Esophagus mucosa (tissue), 1 donor: ENCODE results near the gene NPHP4. TPM values are rescaled to one million over a fixed set of nuclear protein-coding genes. Genes with fewer than 3 reads are reported as not detected.

Experiments used
- ATAC-seq: fragments of 200-7000 bp; cut with Tn5 transposase; one replicate; pipeline ENCODE4 v1.9.1; 2020
- total RNA-seq: library from RNA; stranded (reverse); gene quantifications from one replicate; pipeline ENCODE4 v1.2.4, GENCODE V29; 2023
- donor health status: DM: yes; HTN: yes; CAD: no.

The NPHP4 gene
- total RNA-seq, 1 donor from 2014 or later, result 4.7 TPM

DNA sequence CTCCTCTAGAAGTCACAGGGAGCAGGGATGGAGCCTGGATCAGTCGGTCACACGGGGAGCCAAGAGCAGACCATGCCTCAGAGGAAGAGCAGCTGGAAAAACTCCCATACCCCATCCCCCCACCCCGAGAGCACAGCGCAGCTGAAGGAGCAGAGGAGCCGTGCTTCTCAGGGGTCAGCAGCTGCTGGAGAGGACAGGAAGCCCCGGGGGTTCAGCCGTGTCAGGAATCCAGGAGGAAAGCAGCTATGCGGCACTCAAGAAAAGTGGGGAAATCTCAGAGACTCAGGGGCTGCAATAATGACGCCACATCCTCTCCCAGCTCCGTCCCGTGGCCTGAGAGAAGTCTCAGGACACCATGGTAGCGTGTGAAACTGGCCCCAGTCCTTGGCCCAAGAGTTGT lies 102.3 kb downstream of the NPHP4 start:
- ATAC-seq, result no peak

DNA sequence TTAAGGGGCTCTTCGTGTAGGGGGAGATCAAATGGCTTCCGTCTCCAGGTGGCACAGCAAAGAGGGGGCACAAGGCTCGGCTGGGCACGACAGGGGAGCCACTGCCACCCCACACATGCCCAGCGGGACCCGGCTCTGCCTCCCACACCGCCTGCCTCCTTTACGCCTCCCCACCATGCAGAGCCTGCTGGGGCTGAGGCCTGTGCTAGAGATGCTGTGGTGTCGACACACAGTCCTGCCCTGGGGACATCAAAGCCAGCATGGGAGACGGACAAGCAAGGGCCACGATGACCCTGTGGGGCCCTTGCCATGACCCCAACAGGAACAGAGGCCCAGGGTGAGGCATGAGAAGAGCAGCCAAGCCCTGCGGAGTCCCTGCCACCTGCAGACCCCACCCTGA lies 102.8 kb downstream of the NPHP4 start:
- no peak for ATAC-seq

DNA sequence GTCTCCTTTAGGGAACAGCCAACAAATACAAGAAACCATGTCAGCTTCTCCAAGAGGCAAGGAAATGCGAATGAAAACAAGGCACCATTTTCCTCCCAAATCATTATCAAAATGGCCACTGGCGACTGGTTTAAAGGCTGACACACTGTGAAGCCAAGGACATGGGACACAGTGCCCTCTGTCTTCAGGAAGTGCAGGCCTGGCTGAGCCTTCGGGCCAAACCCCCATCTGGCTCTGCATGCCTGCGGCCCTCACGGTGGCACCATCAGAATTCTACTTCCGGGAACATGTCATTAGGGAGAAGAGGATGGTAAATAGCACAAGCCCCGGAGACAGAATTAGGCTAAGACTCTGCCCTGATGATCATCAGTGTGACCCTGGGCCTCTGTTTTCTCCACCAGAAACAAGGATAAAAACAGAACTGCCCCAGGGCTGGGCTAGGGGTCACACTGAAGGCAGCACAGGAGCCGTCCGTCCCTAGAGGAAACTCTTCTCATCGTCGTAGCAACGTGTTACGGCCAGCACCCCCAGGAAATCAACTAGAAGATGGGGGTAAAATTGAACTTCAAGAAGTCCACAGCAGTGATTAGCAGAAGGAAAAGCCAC lies 103.5 kb downstream of the NPHP4 start:
- no peak for ATAC-seq

DNA sequence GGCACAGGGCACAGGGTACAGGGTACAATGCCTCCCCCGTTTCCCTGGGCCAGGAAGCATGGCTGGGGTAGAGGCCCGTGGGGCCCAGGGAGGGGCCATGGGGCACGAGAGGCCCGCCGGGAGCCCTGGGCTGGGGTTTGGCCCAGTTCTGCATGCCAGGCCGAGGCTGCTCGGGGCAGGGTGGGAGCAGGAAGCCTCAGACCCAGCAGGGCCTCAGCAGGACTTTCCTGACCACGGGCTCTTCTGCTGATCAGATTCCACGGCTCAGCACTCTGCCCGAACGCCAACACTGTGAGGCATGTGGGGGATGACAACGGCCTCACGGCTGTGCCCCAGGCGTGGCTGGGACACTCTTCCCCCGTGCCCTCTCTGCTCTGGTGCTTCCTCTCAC lies 104.3 kb downstream of the NPHP4 start:
- no peak for ATAC-seq

DNA sequence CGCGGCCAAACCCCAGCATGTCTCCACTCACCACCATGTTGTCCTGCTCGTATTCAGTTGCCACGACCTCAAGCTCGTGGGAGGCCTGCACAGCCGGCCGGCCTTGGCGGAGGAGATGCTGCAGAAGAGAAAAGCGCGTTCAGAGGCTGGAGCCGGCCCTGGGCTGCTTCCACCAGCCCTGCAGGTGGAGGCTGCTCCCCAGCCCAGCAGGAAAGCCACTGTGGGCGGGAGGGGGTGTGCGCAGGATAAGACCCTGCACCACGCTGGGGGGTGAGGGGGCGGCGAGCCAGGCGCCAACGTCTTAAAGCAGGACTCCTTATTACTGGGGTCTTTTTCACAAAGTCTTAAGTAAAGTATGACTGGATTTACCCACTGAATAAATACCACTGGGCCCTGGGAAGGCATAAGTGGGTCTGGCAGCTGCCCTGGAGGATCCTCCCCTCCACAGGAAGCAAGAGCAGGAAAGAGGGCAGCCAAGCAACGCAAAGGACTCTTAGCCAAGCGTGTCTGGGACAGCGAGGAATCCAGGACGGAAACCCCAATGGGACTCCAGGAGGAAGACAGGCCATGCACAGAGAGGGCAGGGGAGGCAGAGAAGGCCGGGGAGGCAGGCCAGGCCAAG lies 104.8 kb downstream of the NPHP4 start:
- no peak for ATAC-seq

DNA sequence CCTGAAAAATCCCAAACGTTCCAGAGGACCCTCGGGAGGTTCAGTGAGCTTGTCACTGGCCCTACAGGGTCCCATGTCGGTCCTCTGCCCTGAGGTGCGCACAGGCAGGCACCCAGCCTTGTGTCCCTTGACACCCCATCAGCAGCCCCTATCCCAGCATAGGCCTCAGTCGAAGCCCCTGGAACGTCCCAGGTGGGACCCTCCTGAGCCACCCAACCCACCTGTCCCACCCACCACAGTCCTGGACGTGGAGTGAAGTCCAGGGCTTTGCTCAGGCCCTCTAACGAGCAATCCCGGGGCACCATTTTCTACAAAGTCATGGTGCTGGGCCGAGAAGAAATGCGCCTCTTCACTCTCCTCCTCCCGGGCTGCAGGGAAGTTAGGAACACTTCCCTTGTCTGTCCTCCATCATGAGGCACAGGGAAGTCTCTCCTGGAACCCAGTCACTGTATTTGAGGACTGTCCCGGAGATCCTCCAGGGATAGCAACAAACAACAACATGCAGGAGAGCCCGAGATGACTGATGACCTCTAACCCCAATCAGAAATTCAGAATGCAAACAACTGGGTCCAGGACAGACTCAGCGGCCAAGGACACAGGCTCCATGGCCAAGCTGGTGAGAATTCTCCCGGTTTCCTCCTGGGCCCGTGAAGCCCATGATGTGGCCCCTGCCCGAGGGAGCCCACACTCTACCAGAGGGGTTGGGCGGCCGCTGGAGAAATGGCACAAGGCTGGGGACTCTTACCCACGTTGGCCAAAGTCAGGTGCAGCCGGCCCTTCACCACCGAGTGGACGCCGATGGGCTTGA lies 105.5 kb downstream of the NPHP4 start:
- no peak for ATAC-seq

DNA sequence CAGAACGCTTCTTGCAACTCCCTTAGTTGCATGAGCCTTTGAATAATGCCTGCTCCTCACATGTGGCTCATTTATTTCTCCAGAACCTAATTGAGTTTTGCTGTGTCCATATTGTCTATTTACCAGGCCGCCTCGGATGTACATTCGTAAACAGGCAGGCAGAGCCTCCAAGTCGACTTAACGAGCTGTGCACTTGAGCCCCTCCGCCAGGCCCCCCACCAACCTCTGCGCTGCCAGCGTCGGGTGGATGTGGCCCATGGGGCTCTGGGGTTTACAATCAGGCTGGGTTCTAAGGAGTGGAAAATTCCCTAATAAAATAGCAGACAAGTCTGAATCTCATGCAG lies 106.1 kb downstream of the NPHP4 start:
- no peak for ATAC-seq

DNA sequence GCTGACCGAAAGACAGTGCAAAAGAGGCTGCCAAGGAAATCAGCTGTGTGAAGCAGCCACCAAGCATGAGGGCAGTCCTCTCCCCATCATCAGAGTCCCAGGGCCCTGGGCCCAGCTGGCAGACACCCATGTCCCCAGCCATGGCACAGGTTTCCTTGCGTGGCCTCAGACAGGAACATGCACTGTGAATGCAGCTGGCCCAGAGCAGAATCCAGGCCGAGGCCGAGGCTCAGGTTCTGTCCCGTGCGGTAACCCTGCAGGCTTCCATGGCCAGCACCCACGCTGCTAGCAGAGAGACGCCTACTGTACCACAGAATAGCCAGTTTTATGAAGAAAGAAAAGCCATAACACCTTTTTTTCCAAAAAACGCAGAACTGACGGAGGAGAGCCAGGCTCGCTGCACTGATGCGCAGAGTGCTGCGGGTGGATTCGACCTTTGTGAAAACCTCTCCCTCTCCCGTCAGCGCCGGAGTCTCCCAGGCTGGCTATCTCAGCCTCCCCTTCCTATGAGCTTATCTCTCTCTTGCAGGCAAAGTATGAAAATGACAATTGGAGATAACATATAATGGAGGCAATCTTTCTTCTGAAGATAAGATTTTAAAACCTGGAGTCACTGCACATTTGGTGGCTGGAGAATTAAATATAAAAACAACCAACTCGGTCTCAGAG lies 106.6 kb downstream of the NPHP4 start:
- ATAC-seq, result no peak

DNA sequence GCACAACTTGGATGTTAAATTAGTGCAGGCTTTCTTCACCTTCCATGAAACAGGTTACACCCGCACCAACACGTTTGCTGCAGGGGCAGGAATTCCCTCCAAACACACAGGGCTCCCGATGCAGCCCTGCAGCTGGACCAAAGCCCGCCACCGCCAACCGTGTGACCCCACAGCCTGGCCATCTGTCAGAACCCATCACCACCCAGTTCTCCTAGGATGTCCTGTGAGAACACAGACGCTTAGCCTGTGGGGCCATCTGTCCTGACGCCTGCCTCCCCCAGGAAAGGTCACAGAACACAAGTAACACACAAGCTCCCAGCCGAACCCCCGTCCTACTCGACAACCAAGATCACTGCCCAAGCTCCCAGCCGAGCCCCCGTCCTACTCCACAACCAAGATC lies 108.1 kb downstream of the NPHP4 start:
- ATAC-seq, result no peak

DNA sequence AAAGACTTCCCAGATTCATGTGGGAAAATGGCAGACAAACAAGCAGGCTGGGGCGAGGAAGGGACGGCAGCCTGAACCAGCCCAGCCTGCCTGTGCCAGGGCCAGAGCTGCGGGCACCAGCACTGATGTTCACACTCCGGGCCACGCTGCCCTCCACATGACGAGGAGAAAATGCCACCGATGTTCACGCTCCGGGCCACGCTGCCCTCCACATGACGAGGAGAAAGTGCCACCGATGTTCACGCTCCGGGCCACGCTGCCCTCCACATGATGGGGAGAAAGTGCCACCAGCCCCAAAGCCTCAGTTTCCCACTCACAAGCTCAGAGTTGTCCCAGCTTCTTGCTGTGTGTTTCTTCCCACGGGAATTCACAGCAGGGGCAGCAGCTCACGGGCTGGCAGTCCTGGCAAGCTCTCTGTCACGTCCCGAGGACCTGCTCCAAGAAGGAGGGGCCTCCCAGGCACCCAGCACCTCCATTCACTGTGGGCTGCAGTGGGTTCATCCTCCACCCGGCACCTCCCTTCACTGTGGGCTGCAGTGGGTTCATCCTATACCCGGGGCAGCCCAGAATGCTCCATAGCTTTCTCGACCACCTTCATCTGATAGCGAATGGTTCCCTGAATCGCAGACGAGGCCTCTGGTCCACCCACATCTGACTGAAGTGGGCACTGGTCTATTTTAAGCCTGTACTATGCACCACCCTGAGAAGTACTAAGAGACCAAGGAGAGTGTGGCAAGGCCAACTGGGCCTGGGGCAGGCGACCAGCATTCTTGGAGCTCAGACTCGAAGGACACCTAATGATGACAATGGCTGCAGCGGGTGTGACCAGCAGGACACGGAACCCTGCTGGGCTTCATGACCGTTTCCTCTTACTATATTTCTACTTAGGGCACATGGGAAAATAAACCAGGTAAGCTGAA lies 108.8 kb downstream of the NPHP4 start:
- ATAC-seq, result no peak

DNA sequence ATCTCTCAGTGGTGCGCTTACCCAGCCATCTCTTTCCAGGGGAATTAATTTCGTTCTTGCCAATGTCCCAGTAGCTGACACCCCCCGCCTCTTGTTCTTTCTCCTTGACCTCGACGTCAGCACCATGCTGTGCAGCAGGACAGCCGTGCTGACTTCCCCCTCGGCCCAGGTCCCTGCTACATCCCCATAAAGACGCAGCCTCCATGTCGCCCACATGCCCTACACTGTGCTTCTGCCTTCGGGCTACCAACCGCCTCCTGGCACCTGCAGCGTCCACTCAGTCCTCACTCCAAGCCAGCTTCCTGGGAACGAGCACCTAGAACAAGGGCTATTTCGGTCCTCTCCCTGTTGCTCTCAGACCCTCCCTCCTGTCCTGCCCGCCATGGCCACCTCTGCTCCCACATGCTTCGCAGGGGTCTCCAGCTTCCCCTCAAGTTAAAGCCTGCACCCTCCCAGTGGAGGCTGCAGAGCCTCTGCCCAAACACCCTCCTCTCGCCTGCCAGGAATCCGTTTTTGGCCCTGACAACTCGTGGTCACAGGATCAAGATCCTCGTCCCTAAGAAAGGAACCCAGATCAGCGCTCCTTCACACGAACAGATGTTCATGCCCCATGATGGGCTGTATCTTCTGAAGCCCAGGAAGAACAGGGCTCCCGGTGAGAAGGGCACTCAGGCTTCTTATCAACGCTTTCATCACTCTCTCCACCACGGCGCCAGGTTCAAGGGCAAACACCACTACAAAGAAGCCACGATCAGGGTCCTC lies 109.7 kb downstream of the NPHP4 start:
- ATAC-seq, result no peak

DNA sequence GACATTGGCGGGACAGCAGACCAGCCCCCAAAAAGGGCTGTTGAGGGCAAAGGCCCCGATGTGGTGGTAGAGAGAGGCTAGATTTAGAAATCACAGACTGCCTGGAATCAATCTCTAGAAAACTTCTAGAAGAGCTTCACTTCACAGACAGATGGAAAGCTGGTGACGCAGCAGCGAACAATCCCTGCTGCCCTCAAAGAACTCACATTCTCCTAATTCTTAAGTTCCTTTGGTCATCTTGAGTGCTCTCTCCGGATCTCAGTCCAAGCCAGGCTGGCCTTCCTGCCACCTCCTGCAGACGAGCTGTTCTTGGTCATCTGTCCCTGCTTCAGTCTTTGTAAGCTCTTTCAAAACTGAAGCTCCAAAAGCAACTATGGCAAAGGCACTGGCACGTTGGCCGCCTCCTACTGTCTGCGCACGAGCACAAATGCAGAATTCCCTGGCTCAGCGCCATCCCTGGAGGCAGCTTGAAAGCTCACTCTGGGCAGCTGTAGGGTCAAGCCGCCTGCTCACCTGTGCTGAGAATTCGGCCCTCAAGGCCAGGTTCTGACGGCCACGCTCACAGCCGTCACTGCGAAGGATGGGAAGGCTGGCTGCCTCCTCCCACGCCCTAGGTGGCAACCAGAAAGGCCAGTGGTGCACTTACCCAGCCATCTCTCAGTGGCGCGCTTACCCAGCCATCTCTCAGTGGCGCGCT lies 110.6 kb downstream of the NPHP4 start:
- ATAC-seq, result no peak

DNA sequence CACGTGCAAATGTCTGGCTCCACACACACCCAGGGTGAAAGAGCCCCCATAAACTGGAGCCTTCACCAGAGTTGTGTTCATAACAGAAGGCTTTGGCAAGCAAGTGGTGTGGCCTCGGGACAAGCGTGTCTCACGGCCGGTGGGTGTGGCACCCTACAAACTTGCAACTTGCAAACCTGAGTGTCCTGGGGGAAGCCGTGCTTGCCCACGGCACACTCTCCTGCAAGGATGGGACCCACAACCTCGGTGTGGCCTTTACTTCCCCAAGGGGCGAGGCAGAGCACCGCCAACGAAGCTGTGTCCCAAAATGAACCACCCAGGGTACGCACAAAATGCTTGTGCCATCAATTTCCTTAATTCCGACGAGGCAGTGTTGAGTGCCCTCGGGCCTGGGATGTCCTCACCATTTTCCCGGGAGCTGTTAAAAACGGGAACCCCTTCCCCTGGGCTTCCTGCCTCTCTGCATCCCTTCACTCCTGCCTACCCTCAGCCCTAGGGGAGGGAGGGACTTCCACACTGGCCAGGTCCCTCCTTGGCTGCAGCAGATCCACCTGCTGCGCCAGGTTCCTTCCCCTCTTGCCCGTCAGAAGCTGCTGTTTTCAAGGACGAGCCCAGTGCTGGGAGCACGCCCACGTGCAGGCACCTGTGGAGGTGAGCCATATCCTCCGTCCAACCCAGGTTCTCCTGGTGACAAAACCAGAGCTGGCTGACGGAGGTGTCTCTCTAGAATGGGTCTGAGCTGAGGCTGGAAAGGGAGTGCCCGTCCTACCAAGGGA lies 111.4 kb downstream of the NPHP4 start:
- no peak for ATAC-seq

DNA sequence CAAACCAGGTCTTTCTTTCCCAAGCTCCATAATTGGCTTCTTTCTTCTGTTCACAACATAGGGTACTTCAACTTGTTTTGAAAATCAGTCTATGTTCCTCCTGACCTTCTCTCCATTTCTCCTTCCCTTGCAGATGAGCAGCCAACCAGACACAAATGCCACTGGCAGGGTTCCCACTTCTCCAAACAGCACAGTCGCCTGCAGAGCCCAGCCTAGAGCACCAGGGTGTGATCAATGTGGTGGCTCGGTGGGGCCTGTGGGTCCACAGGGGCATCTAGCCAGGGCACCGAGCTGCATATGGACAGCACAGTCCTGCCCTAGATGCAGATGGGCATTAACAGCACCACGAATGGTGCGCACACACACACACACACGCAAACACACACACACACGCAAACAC lies 112.8 kb downstream of the NPHP4 start:
- ATAC-seq, result no peak

DNA sequence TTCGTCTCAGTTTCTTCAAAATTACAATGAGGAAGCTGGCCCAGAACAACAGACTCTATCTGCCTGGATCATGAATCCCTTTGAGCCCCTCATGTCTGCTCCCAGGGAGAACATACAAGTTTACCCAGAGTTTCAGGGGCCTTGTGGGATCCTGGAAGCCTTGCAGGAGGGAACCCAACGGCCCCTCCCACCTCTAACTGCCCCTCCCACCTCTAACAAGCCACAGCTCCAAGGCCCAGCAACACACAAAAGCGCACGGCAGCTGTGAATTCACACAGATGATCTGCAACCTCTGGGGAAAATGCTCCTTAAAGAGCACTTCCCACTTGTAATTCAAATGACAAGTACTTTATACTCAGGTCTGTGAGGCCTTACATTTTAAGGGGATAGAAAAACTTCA lies 113.3 kb downstream of the NPHP4 start:
- ATAC-seq, result no peak

DNA sequence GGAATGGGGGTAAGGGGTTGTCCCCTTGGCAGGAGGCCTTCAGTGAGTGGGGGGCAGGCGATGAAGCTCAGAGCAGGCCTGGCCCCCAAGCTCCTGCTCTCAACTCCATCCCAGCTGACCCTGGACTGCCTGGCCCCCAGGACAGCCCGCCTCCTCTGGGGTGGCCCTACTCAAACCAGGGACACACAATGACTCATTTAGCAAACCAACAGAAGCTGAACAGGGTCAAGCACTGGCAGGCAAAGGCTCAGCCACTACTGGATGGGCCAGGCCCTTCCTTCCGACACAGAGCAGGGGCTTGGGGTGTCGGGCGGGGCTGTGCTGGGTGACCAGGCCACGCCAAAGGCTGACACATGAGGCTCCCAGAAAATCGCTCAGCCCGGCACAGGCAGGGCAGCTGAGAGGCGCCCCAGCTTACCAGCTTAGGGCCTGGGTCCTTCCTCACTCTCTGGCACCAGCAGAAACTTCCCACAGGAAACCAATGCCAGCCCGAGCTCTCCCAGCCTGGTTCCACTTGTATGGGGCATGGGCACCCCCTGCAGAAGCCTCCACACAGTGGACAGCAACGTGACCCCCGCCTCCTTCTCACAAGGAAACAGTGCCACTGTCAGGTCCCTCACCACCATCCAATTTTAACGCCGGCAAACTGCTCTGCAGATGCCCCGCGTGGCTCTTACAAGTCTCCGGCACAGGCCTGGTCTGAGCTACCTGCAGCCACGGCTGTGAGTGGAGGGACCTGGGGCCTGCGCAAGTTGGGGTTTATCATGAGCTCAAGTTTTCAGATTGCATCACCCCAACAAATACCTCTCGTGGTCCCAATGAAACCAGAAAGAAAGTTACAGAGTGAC lies 114.3 kb downstream of the NPHP4 start:
- ATAC-seq, result no peak

DNA sequence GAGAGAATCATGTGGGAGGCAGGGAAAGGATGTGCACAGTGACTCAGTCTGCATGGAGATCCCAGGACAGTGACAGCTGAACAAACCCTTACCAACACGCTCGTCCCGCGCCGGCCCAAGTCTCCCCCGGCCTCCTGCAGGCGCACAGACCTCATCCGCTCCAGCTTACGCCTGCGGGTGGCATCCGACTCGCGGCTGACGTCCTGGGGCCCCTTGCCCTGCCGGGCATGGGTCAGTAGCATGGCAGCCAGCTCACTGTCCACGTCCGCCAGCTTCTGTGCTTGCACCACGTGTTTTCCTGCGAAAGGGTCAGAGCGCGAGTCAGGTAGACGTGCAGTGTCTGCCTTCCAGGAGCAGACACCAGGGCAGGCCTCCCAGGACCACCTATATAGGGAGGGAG lies 115.2 kb downstream of the NPHP4 start:
- no peak for ATAC-seq

DNA sequence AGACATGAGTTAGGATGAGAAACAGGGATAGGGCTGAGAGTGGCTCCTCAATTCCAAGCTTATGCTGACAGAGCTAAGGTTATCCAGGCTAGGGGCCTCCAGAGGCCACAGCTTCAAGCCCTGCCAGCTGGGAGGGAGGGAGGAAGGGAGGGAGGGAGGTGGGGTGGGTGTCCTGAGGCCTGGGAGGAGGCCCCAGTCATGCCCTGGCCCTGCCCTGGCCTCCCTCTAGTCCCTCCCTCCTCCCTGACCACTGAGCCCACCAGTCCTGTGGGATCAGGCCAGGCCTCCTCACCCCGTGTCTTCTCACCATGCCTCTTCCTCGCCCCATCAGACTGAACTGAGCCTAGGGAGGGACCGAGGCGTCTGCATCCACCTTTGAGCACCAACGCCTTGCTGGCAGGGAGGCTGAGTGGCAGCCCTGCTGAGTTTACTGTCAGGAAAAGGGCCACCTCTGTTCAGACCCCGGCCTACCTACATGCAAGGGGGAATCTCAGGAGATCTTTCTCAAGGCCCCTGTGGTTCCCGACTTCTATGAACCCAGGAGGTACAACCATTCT lies 116.1 kb downstream of the NPHP4 start:
- ATAC-seq, result no peak

DNA sequence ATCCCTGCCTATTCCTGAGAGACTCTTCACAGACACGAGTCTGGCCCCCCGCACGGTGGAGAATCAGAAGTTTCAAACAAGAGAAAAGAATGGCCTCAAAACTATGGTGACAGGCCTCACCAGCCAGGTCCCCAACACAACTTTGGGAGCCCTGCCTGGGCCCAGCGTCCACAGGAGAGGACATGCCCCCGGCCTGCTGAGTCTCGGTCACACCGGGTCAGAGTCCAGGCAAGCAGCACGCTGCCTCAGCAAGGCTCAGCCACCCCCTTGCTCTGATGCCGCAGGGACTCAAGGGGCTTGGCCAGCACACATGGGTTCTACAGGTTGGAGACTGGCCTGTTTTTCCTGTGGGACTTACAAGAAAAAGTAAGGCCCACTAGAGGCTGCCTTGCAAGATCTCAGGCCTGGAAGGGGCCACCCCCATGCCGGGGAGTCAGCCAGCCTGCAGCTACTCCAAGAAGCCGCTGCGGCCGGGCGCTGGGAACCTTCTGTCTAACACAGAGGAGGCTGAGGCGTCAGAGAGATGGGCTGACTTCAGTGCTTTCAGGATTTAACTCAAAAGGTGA lies 116.8 kb downstream of the NPHP4 start:
- ATAC-seq, result no peak
